ENCODE results near the gene PSMD1. TPM values are rescaled to one million over a fixed set of nuclear protein-coding genes. Genes with fewer than 3 reads are reported as not detected.
"Not testable (repeated sequence)": the region's sequence is repeated elsewhere in the genome, so short reads cannot be mapped to it uniquely, and the experiment has no call there.

Gene PSMD1
- total RNA-seq, 2 experiments from 2014 or later = 141 to 143 TPM

GRCh38 chr2:231184319-231184718 is 127.7 kb downstream of the PSMD1 start:
- Mint-ChIP-seq H3K4me1 (peaks cover 7% of the 10 kb centered on the region), H3K4me3 (no peak overlapping the region), H3K27me3 (peaks cover 10% of the 10 kb centered on the region), H3K27ac (no peak overlapping the region), H3K36me3 (no peaks in the 10 kb centered on the region), H3K9me3 (no peaks in the 10 kb centered on the region)
- DNase-seq = no peak

DNA sequence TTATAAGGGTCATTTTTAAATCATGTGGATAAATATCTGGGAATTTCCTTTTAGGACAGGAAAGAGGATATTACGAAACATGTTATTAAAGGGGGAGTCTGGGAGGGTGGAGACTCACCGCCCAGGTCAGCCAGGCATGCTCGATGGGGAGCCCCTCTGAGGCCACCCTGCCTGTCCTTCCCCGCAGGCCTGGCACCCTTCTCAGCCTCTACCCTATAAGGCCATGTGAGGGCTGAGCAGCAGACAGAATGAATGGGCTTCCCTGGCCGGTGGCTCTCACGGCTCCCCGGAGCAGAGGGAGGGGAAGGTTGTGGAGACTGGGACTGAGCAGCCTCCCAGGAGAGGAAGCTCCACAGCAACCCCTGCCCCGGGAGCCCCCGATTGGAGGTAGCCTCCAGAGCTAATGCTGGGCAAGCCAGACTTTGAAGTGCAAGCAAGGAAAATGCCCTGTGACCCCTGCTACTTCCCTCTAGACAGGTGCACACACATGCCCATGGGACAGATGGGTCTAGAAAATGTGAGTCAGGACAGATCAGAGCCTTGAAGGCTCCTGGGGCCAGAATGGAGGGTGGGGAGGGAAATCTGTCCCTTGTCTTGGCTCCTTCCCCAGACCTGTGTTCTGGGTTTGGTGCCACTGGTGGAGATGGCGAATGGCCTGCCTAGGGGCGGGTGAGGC is 128.5 kb downstream of the PSMD1 start:
- H3K27me3 Mint-ChIP-seq = peaks cover 17% of the 10 kb centered on the region
- no peak overlapping the region for H3K4me3 Mint-ChIP-seq
- peaks cover under 1% of the 10 kb centered on the region for H3K4me1 Mint-ChIP-seq
- H3K9me3 Mint-ChIP-seq = no peaks in the 10 kb centered on the region
- no peaks in the 10 kb centered on the region for H3K36me3 Mint-ChIP-seq
- DNase-seq = no peak
- H3K27ac Mint-ChIP-seq = no peak overlapping the region

GRCh38 chr2:231185886-231186285 is 129.2 kb downstream of the PSMD1 start:
- no peak for DNase-seq
- H3K4me3 Mint-ChIP-seq = no peak overlapping the region
- no peaks in the 10 kb centered on the region for H3K9me3 Mint-ChIP-seq
- no peaks in the 10 kb centered on the region for H3K36me3 Mint-ChIP-seq
- peaks cover 23% of the 10 kb centered on the region for H3K27me3 Mint-ChIP-seq
- no peak overlapping the region for H3K27ac Mint-ChIP-seq
- H3K4me1 Mint-ChIP-seq = no peaks in the 10 kb centered on the region

GRCh38 chr2:231186325-231186724 is 129.7 kb downstream of the PSMD1 start:
- no peaks in the 10 kb centered on the region for H3K4me1 Mint-ChIP-seq
- no peaks in the 10 kb centered on the region for H3K9me3 Mint-ChIP-seq
- DNase-seq = no peak
- H3K27ac Mint-ChIP-seq = no peak overlapping the region
- H3K4me3 Mint-ChIP-seq = no peak overlapping the region
- peaks cover 27% of the 10 kb centered on the region for H3K27me3 Mint-ChIP-seq
- no peaks in the 10 kb centered on the region for H3K36me3 Mint-ChIP-seq

DNA sequence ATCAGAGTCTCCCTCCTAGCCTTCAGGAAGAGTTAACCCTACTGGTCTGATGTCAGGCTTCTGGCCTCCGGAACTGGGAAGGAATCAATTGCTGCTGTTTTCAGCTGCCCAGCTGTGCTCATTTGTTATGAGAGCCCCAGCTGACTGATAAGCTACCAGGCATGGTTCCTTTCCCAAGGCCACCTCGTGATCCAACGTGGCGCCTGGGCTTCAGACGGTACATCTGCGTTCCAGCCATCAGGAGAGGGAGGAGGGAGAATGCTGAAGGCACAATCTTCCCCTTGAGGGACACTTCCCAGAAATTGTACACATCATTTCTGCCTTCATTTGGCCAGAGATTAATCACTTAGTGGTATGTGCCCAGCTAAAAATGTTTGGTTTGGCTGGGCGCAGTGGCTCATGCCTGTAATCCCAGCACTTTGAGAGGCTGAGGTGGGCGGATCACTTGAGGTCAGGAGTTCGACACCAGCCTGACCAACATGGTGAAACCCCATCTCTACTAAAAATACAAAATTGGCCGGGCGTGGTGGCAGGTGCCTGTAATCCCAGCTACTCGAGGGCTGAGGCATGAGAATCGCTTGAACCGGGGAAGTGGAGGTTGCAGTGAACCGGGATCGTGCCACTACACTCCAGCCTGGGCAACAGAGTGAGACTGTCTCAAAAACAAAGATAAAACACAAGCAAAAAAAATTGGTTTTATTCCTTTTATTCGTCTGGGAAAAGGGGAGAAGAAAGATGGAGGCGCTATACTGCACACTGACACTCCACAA is 131.3 kb downstream of the PSMD1 start:
- Mint-ChIP-seq H3K4me3 (no peak overlapping the region), H3K27me3 (peaks cover 40% of the 10 kb centered on the region), H3K36me3 (no peaks in the 10 kb centered on the region), H3K4me1 (no peaks in the 10 kb centered on the region), H3K27ac (no peak overlapping the region), H3K9me3 (no peaks in the 10 kb centered on the region)
- no peak for DNase-seq

GRCh38 chr2:231188506-231189170 is 132.0 kb downstream of the PSMD1 start:
- no peak for DNase-seq
- no peaks in the 10 kb centered on the region for H3K4me1 Mint-ChIP-seq
- H3K9me3 Mint-ChIP-seq = no peaks in the 10 kb centered on the region
- H3K36me3 Mint-ChIP-seq = no peaks in the 10 kb centered on the region
- H3K27ac Mint-ChIP-seq = no peak overlapping the region
- peaks cover 40% of the 10 kb centered on the region for H3K27me3 Mint-ChIP-seq
- no peak overlapping the region for H3K4me3 Mint-ChIP-seq

DNA sequence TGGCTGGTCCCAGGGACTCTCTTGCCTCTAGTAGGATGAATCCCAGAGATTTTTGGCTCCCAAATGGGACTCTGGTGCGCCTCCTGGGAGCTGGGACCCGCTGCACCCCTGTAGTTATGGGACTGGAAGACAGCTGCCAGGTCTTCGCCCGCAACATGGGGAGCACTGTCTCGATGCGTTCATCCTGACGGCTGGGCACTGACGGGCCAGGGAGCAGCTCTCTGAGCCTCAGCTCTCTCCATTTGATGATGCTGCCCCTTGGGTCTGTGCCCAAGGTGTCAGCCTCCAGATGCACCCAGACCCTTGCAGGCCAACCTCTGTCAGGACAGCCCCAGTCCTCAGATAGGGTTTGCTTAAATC is 132.5 kb downstream of the PSMD1 start:
- Mint-ChIP-seq H3K27ac (no peak overlapping the region), H3K4me1 (no peaks in the 10 kb centered on the region), H3K9me3 (no peaks in the 10 kb centered on the region), H3K36me3 (no peaks in the 10 kb centered on the region), H3K4me3 (no peak overlapping the region), H3K27me3 (peaks cover 40% of the 10 kb centered on the region)
- no peak for DNase-seq

DNA sequence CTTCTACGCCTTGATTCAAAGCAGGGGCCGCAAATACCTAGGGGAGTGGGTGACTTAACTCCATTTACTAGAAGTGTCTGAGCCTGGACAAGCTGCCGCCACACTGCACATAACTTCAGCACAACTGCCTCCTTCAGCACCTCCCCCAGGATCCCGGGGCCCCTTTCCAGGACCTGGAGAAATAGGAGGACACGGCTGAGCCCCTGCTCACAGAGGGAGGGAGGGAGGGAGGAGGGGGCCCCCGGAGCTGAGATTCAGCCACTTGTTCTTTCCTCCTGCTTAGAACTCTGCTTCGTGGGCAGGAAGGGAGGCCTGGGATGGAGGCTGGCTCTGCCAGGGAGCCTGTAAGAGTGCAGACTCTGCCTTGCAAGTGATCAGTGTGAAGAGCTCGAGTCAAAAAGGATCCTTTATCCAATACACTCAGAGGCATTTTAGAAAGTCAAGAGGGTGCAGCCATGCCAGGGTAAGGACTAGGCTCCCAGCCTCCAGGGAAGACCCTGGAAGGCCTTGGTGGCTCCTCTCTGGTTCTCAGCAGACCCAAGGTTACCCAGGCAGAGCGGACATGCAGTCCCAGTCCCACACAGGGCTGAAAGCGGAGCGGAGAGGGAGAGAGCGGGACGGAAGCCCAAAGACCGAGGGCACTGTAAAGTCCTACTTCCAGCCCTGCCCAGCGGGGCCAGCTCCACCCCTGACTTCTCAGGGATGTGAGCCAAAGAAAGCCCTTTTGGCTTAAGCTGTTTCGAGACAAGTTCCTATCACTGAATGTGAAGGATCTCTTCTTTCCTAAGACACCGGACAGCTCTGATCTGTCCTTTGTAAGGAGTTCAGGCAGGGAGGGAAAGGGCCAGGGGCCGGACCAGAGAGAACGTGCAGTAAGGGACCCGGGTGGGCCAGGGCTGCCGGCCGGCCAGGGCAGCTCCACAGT is 133.2 kb downstream of the PSMD1 start:
- DNase-seq = no peak
- Mint-ChIP-seq H3K9me3 (no peaks in the 10 kb centered on the region), H3K36me3 (no peaks in the 10 kb centered on the region)

GRCh38 chr2:231190531-231191197 is 134.0 kb downstream of the PSMD1 start:
- H3K36me3 Mint-ChIP-seq = no peaks in the 10 kb centered on the region
- no peak overlapping the region for H3K4me3 Mint-ChIP-seq
- H3K9me3 Mint-ChIP-seq = no peaks in the 10 kb centered on the region
- H3K4me1 Mint-ChIP-seq = no peaks in the 10 kb centered on the region
- DNase-seq = no peak
- H3K27ac Mint-ChIP-seq = no peak overlapping the region
- H3K27me3 Mint-ChIP-seq = peaks cover 40% of the 10 kb centered on the region

More for the DNA sequence above, 133.2 kb downstream of the PSMD1 start:
- no peaks in the 10 kb centered on the region for H3K4me1 Mint-ChIP-seq
- H3K27ac Mint-ChIP-seq = no peak overlapping the region
- H3K27me3 Mint-ChIP-seq = peaks cover 40% of the 10 kb centered on the region
- H3K4me3 Mint-ChIP-seq = no peak overlapping the region

- no peak for DNase-seq
- H3K4me3 Mint-ChIP-seq = no peak overlapping the region
- no peaks in the 10 kb centered on the region for H3K36me3 Mint-ChIP-seq
- H3K27ac Mint-ChIP-seq = no peak overlapping the region
- H3K4me1 Mint-ChIP-seq = no peaks in the 10 kb centered on the region
- H3K27me3 Mint-ChIP-seq = peaks cover 40% of the 10 kb centered on the region
- H3K9me3 Mint-ChIP-seq = no peaks in the 10 kb centered on the region
Measured at GRCh38 chr2:231191896-231192872, 135.5 kb downstream of the PSMD1 start.

DNA sequence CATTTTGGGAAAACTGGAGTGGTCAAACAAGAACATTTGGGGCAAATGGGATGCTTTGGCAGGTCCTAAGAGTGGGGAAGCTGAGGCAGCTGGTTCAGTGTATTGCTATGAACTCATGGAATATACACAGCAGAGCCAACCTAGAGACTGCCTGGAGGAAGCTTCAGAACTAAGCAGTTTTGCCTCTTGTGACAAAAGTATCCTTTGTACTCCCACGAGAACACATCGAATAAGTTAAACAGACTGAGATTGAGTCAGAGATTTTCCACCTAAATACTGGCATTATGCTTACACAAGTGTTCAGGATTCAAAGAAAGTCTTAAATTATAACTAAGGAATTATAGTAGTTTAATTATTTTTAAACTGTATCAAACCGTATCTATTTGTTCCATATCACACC is 136.5 kb downstream of the PSMD1 start:
- Mint-ChIP-seq H3K36me3 (no peaks in the 10 kb centered on the region), H3K9me3 (no peaks in the 10 kb centered on the region), H3K4me3 (no peak overlapping the region), H3K4me1 (peaks cover 8% of the 10 kb centered on the region), H3K27me3 (peaks cover 40% of the 10 kb centered on the region), H3K27ac (no peak overlapping the region)
- DNase-seq = no peak

GRCh38 chr2:231196592-231196991 is 139.9 kb downstream of the PSMD1 start:
- no peaks in the 10 kb centered on the region for H3K9me3 Mint-ChIP-seq
- no peak overlapping the region for H3K27ac Mint-ChIP-seq
- no peak for DNase-seq
- no peaks in the 10 kb centered on the region for H3K36me3 Mint-ChIP-seq
- no peak overlapping the region for H3K4me3 Mint-ChIP-seq
- H3K27me3 Mint-ChIP-seq = peaks cover 11% of the 10 kb centered on the region
- H3K4me1 Mint-ChIP-seq = peaks cover 22% of the 10 kb centered on the region

GRCh38 chr2:231197196-231197595 is 140.5 kb downstream of the PSMD1 start:
- not testable (repeated sequence) for H3K36me3 Mint-ChIP-seq, DNase-seq, H3K27me3 Mint-ChIP-seq, H3K4me3 Mint-ChIP-seq, H3K9me3 Mint-ChIP-seq, H3K27ac Mint-ChIP-seq
- peaks cover 23% of the 10 kb centered on the region for H3K4me1 Mint-ChIP-seq

All from activated naive CD8-positive, alpha-beta T cell treated with anti-CD3 and anti-CD28 coated beads for 36 hours (primary cell).